Measurements from ENCODE around the gene USP21. TPM values are rescaled to one million over a fixed set of nuclear protein-coding genes. Genes with fewer than 3 reads are reported as not detected.
"Not testable (repeated sequence)": the region's sequence is repeated elsewhere in the genome, so short reads cannot be mapped to it uniquely, and the experiment has no call there.

Gene USP21
- total RNA-seq, result 10 to 100 TPM; 12.9 to 20.8 TPM
- long read RNA-seq, donor 1, partial matches to known transcripts, result 2 of 6 reads
- long read RNA-seq, donor 1, other reads (novel, unspliced or antisense), result 2 of 6 reads
- long read RNA-seq, donor 2, transcript USP21-201 (13 exons, 2,195 nt), result major isoform, 11 of 24 reads
- long read RNA-seq, donor 2, partial matches to known transcripts, result 7 of 24 reads
- long read RNA-seq, donor 2, other reads (novel, unspliced or antisense), result 3 of 24 reads

- intact Hi-C loops (cut with DNase I), result no loop called here
- DNase-seq (ENCODE audit: low spot score), result peak; percentile 98
Measured at GRCh38 chr1:161159087-161159912, at the start of gene USP21. Gene USP21 (plus strand): TSS chr1:161159500. CDS start chr1:161160641, 1,141 bp downstream.

- no peak for DNase-seq (ENCODE audit: low spot score)
- intact Hi-C loops (cut with DNase I), result no loop called here
Measured at GRCh38 chr1:161111117-161111516, 48.2 kb upstream of the USP21 start.

- DNase-seq (ENCODE audit: low spot score), result no peak
Measured at GRCh38 chr1:161111527-161111926, 47.8 kb upstream of the USP21 start.

GRCh38 chr1:161113915-161114314 is 45.4 kb upstream of the USP21 start:
- DNase-seq (ENCODE audit: low spot score), result no peak
- intact Hi-C loops (cut with DNase I), result no loop called here

More at GRCh38 chr1:161111527-161111926, 47.8 kb upstream of the USP21 start:
- intact Hi-C loops (cut with DNase I), result no loop called here

- DNase-seq (ENCODE audit: low spot score), result no peak
- intact Hi-C loops (cut with DNase I), result no loop called here
Measured at GRCh38 chr1:161114556-161114955, 44.7 kb upstream of the USP21 start.

GRCh38 chr1:161115132-161115711 is 44.1 kb upstream of the USP21 start:
- no peak for DNase-seq (ENCODE audit: low spot score)
- intact Hi-C loops (cut with DNase I), result no loop called here

GRCh38 chr1:161115961-161116360 is 43.3 kb upstream of the USP21 start:
- intact Hi-C loops (cut with DNase I); DNase-seq (ENCODE audit: low spot score): not testable (repeated sequence)

GRCh38 chr1:161117759-161118581 is 41.3 kb upstream of the USP21 start, which contains the start of the genes NIT1 and PFDN2:
Gene NIT1 (plus strand): TSS chr1:161118105. CDS start chr1:161118177, 72 bp downstream.
Gene PFDN2 (minus strand): TSS chr1:161118037. CDS start chr1:161118026, 11 bp downstream.
- DNase-seq (ENCODE audit: low spot score), result peak; percentile 97
- intact Hi-C loops (cut with DNase I), result no loop called here

GRCh38 chr1:161119092-161119903 is 40.0 kb upstream of the USP21 start:
- intact Hi-C loops (cut with DNase I), result no loop called here
- DNase-seq (ENCODE audit: low spot score), result no peak

GRCh38 chr1:161121042-161121650 is 38.2 kb upstream of the USP21 start:
- no peak for DNase-seq (ENCODE audit: low spot score)
- intact Hi-C loops (cut with DNase I), result no loop called here

- DNase-seq (ENCODE audit: low spot score), result no peak
- intact Hi-C loops (cut with DNase I), result no loop called here
Measured at GRCh38 chr1:161121834-161122233, 37.5 kb upstream of the USP21 start.

- intact Hi-C loops (cut with DNase I), result no loop called here
- no peak for DNase-seq (ENCODE audit: low spot score)
Measured at GRCh38 chr1:161122967-161123366, 36.3 kb upstream of the USP21 start.

GRCh38 chr1:161127649-161128048 is 31.7 kb upstream of the USP21 start:
- intact Hi-C loops (cut with DNase I), result no loop called here
- no peak for DNase-seq (ENCODE audit: low spot score)

GRCh38 chr1:161128591-161129420 is 30.5 kb upstream of the USP21 start:
- intact Hi-C loops (cut with DNase I), result no loop called here
- no peak for DNase-seq (ENCODE audit: low spot score)

- no peak for DNase-seq (ENCODE audit: low spot score)
- intact Hi-C loops (cut with DNase I), result no loop called here
Measured at GRCh38 chr1:161130266-161130665, 29.0 kb upstream of the USP21 start.

GRCh38 chr1:161131523-161132409 is 27.5 kb upstream of the USP21 start:
- intact Hi-C loops (cut with DNase I), result no loop called here
- DNase-seq (ENCODE audit: low spot score), result no peak
